ENCODE results near the gene BIRC3.
A peak's percentile ranks its signal among the peaks of the same experiment; 100 is the strongest.
"Not testable (repeated sequence)": the region's sequence is repeated elsewhere in the genome, so short reads cannot be mapped to it uniquely, and the experiment has no call there.

Gene BIRC3

GRCh38 chr11:102328748-102329147, 11.5 kb downstream of the BIRC3 start:
- no peak for DNase-seq

GRCh38 chr11:102330231-102330630, 12.9 kb downstream of the BIRC3 start:
- DNase-seq: no peak

GRCh38 chr11:102331341-102331740, 14.1 kb downstream of the BIRC3 start:
- DNase-seq: no peak

- no peak for DNase-seq
These were observed 15.3 kb downstream of the BIRC3 start for GRCh38 chr11:102332611-102332994.

GRCh38 chr11:102338479-102339010, 21.3 kb downstream of the BIRC3 start:
- no peak for DNase-seq

- DNase-seq: not testable (repeated sequence)
These were observed 24.0 kb downstream of the BIRC3 start for GRCh38 chr11:102341311-102341710.

- peak; percentile 84 for DNase-seq
These were observed 24.6 kb downstream of the BIRC3 start for GRCh38 chr11:102341844-102342318.

- no peak for DNase-seq
These were observed 26.5 kb downstream of the BIRC3 start for GRCh38 chr11:102343809-102344208.

GRCh38 chr11:102345904-102346303, 28.6 kb downstream of the BIRC3 start:
- no peak for DNase-seq

GRCh38 chr11:102346456-102346747, 29.1 kb downstream of the BIRC3 start:
- DNase-seq: no peak

- peak; percentile 93 for DNase-seq
These were observed 29.6 kb downstream of the BIRC3 start, which contains the start of gene BIRC2 for GRCh38 chr11:102346748-102347461. BIRC2 (plus strand) TSS chr11:102347214; CDS start chr11:102349855, 2,641 bp downstream.

GRCh38 chr11:102347462-102348370, 30.4 kb downstream of the BIRC3 start:
- DNase-seq: peak; percentile 47

- no peak for DNase-seq
These were observed 39.8 kb downstream of the BIRC3 start for GRCh38 chr11:102357116-102357515.

- DNase-seq: no peak
These were observed 42.1 kb downstream of the BIRC3 start for GRCh38 chr11:102359372-102359771.

- no peak for DNase-seq
These were observed 43.4 kb downstream of the BIRC3 start for GRCh38 chr11:102360681-102361080.

GRCh38 chr11:102361086-102362031, 44.1 kb downstream of the BIRC3 start:
- DNase-seq: no peak

- DNase-seq: no peak
These were observed 47.7 kb downstream of the BIRC3 start for GRCh38 chr11:102364991-102365390.

- peak; percentile 5 for DNase-seq
These were observed 50.1 kb downstream of the BIRC3 start for GRCh38 chr11:102367364-102367763.

GRCh38 chr11:102368472-102368871, 51.2 kb downstream of the BIRC3 start:
- no peak for DNase-seq

GRCh38 chr11:102374633-102375424, 57.5 kb downstream of the BIRC3 start:
- DNase-seq: not testable (repeated sequence)

GRCh38 chr11:102375720-102376399, 58.6 kb downstream of the BIRC3 start:
- no peak for DNase-seq
